HL-60 (cell line): Measurements from ENCODE around the gene FMNL2.

Experiments
- GABPA ChIP-seq: IDR thresholded peaks from 2 replicates; pipeline ENCODE4 v1.6.1; 2012; ENCODE audit warnings: low read depth
- POLR2AphosphoS5 ChIP-seq: IDR thresholded peaks from 2 replicates; pipeline ENCODE4 v1.6.1; 2012; ENCODE audit warnings: low read depth
- TF ChIP-seq, protein P1 (sequence below): IDR thresholded peaks from 2 replicates; pipeline ENCODE4 v1.6.1; 2012; ENCODE audit warnings: low read depth; ENCODE audit not compliant: insufficient replicate concordance
- TF ChIP-seq, protein P2 (sequence below): IDR thresholded peaks from one replicate; pipeline ENCODE4 v1.5.1; 2011; ENCODE audit warnings: low read length, control low read depth, inconsistent platforms; ENCODE audit not compliant: insufficient read depth

DNA sequence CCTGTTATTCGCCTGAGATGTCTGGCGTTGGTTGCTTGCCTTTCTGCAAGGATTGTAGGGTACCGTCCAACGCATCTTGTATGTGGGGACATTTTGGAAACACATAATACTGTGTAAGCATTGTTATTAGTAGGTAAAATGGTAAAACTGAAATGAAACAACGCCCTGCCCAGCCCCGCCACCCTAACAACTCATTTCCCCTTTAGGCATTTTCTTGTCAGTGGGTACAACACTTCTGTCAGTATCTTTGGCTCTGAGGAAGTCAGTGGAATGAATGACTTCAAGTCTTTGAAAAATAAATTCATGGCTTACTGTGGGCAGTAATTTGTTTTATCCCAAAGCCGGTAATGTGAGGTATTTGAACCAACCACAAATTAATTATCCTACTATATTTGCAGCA is 86.0 kb downstream of the FMNL2 start:
- TF ChIP-seq, protein P1, sequence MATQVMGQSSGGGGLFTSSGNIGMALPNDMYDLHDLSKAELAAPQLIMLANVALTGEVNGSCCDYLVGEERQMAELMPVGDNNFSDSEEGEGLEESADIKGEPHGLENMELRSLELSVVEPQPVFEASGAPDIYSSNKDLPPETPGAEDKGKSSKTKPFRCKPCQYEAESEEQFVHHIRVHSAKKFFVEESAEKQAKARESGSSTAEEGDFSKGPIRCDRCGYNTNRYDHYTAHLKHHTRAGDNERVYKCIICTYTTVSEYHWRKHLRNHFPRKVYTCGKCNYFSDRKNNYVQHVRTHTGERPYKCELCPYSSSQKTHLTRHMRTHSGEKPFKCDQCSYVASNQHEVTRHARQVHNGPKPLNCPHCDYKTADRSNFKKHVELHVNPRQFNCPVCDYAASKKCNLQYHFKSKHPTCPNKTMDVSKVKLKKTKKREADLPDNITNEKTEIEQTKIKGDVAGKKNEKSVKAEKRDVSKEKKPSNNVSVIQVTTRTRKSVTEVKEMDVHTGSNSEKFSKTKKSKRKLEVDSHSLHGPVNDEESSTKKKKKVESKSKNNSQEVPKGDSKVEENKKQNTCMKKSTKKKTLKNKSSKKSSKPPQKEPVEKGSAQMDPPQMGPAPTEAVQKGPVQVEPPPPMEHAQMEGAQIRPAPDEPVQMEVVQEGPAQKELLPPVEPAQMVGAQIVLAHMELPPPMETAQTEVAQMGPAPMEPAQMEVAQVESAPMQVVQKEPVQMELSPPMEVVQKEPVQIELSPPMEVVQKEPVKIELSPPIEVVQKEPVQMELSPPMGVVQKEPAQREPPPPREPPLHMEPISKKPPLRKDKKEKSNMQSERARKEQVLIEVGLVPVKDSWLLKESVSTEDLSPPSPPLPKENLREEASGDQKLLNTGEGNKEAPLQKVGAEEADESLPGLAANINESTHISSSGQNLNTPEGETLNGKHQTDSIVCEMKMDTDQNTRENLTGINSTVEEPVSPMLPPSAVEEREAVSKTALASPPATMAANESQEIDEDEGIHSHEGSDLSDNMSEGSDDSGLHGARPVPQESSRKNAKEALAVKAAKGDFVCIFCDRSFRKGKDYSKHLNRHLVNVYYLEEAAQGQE = no peak
- TF ChIP-seq, protein P2, sequence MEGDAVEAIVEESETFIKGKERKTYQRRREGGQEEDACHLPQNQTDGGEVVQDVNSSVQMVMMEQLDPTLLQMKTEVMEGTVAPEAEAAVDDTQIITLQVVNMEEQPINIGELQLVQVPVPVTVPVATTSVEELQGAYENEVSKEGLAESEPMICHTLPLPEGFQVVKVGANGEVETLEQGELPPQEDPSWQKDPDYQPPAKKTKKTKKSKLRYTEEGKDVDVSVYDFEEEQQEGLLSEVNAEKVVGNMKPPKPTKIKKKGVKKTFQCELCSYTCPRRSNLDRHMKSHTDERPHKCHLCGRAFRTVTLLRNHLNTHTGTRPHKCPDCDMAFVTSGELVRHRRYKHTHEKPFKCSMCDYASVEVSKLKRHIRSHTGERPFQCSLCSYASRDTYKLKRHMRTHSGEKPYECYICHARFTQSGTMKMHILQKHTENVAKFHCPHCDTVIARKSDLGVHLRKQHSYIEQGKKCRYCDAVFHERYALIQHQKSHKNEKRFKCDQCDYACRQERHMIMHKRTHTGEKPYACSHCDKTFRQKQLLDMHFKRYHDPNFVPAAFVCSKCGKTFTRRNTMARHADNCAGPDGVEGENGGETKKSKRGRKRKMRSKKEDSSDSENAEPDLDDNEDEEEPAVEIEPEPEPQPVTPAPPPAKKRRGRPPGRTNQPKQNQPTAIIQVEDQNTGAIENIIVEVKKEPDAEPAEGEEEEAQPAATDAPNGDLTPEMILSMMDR = no peak
- TF ChIP-seq POLR2AphosphoS5 (no peak), GABPA (no peak)
